K562 (cell line): ENCODE data around the gene CALML3. TPM values are rescaled to one million over a fixed set of nuclear protein-coding genes. Genes with fewer than 3 reads are reported as not detected.

Experiments
- ATAC-seq: fragments of 200-7000 bp; cut with Tn5 transposase; 3 replicates; pipeline ENCODE4 v1.9.1; 2020; ENCODE audit warnings: moderate library complexity
- BruUV-seq: library from RNA; stranded (reverse); fragments of 400-500 nt; replicated peaks from 2 replicates; lab custom pipeline; 2021; lab: Mats Ljungman, UMichigan
- CTCF ChIA-PET: fragments of 300-600 bp; formaldehyde crosslinking; extraction: SDS; loops from one replicate; lab custom pipeline; 2021; ENCODE audit warnings: low intra/inter-chr PET ratio; lab: Yijun Ruan, JAX
- POLR2A ChIA-PET: fragments of 300-600, 350-650 bp; sonication (Branson Sonifier 250); formaldehyde crosslinking; extraction: SDS; loops from one replicate; lab custom pipeline; 2021; ENCODE audit warnings: antibody characterized with exemption, inconsistent platforms; lab: Yijun Ruan, JAX
- DNase-seq, 4 experiments: peaks; one replicate each; pipeline versions ENCODE4 v3.0.0 to v3.0.0-alpha.2; 2011 to 2018; ENCODE audit warnings: low spot score in 3 of 4, mixed read lengths in 3 of 4; ENCODE audit errors: extremely low read depth in 1 of 4
- FAIRE-seq: peaks from 2 replicates; lab custom pipeline; 2011; peaks lifted over from hg19 to GRCh38; lab: Jason Lieb, UNC
- H2AFZ ChIP-seq: 2 replicates; pipeline ENCODE4 v1.6.0; 2011; ENCODE audit warnings: low read depth, low read length, control low read depth, inconsistent platforms
- H3K27ac ChIP-seq: fragments of 200-600 bp; 3 replicates; pipeline ENCODE4 v1.8.0; 2011; ENCODE audit warnings: low read depth, mild to moderate bottlenecking, control low read depth, inconsistent platforms, low read length, moderate library complexity, mixed read lengths; ENCODE audit errors: extremely low read depth
- H3K27me3 ChIP-seq, 2 experiments: fragments of 300-600 bp in 1 of 2; 2 replicates in 1 of 2; 3 replicates in 1 of 2; pipeline versions ENCODE4 v1.6.0 to v1.8.0; 2011; ENCODE audit warnings: inconsistent platforms in 2 of 2, low read length in 2 of 2, mild to moderate bottlenecking in 1 of 2, mixed read lengths in 1 of 2, moderate library complexity in 1 of 2; ENCODE audit not compliant: control insufficient read depth in 2 of 2, insufficient read depth in 2 of 2
- H3K36me3 ChIP-seq: fragments of 300-600 bp; 3 replicates; pipeline ENCODE4 v1.8.0; 2011; ENCODE audit warnings: mild to moderate bottlenecking, low read length, inconsistent platforms; ENCODE audit not compliant: control insufficient read depth, insufficient read depth
- H3K4me1 ChIP-seq, 2 experiments: fragments of 200-600 bp in 1 of 2; replicated peaks in 1 of 2; 2 replicates in 1 of 2; 3 replicates in 1 of 2; pipeline versions ENCODE4 v1.5.1 to v1.8.0; 2011; ENCODE audit warnings: inconsistent platforms in 2 of 2, low read length in 2 of 2, mild to moderate bottlenecking in 1 of 2, mixed read lengths in 1 of 2, moderate library complexity in 1 of 2; ENCODE audit not compliant: control insufficient read depth in 2 of 2, insufficient read depth in 2 of 2
- H3K4me2 ChIP-seq: 2 replicates; pipeline ENCODE4 v1.6.1; 2011; ENCODE audit warnings: low read length, control low read depth, inconsistent platforms, mixed read lengths; ENCODE audit not compliant: insufficient read depth
- H3K4me3 ChIP-seq: fragments of 200-600 bp; sonication (generic), shearing (Covaris generic); 2 replicates; pipeline ENCODE4 v1.5.1; 2016; ENCODE audit warnings: control low read depth, inconsistent platforms
- H3K79me2 ChIP-seq: fragments of 200-600 bp; 3 replicates; pipeline ENCODE4 v1.8.0; 2011; ENCODE audit warnings: low read length, inconsistent platforms; ENCODE audit not compliant: control insufficient read depth, insufficient read depth
- H3K9ac ChIP-seq, 2 experiments: 2 replicates each; pipeline versions ENCODE4 v1.6.0 to v1.6.1; 2011; ENCODE audit warnings: low read depth in 2 of 2, low read length in 2 of 2, control low read depth in 1 of 2, inconsistent platforms in 1 of 2, mild to moderate bottlenecking in 1 of 2, mixed read lengths in 1 of 2; ENCODE audit not compliant: insufficient read depth in 1 of 2
- H3K9me1 ChIP-seq: one replicate; pipeline ENCODE4 v1.6.0; 2011; ENCODE audit warnings: inconsistent platforms, mild to moderate bottlenecking, low read length, moderate library complexity; ENCODE audit not compliant: control insufficient read depth, insufficient read depth
- H3K9me3 ChIP-seq: replicated peaks from 2 replicates; pipeline ENCODE4 v1.5.1; 2011; ENCODE audit warnings: low read depth, low read length, inconsistent platforms; ENCODE audit not compliant: control insufficient read depth, insufficient read depth
- H4K20me1 ChIP-seq: replicated peaks from 2 replicates; pipeline ENCODE4 v1.6.1; 2011; ENCODE audit warnings: low read length, inconsistent platforms, mixed read lengths; ENCODE audit not compliant: control insufficient read depth, insufficient read depth
- ARID2 ChIP-seq: fragments of 450-650 bp; IDR thresholded peaks from 2 replicates; pipeline ENCODE4 v1.6.1; 2017; ENCODE audit warnings: antibody characterized with exemption, mild to moderate bottlenecking
- ARNT ChIP-seq, 2 experiments: fragments of 450-650 bp; IDR thresholded peaks; 2 replicates each; pipeline ENCODE4 v1.6.1; 2016; ENCODE audit warnings: mild to moderate bottlenecking in 1 of 2
- GTF2A2 ChIP-seq: IDR thresholded peaks from 2 replicates; pipeline ENCODE4 v1.6.1; 2016; ENCODE audit warnings: mild to moderate bottlenecking, missing genetic modification characterization, missing compliant biosample characterization
- ZC3H4 ChIP-seq: sonication (generic); formaldehyde crosslinking; IDR thresholded peaks from 2 replicates; pipeline ENCODE4 v1.9.0; 2021; ENCODE audit warnings: missing genetic modification reagents, borderline replicate concordance
- WGBS: fragments of 100-300 bp; shearing (Covaris generic); methylation state at CpG from one replicate; pipeline ENCODE4 v1.1.6; 2016; ENCODE audit warnings: low coverage, mixed read lengths; ENCODE audit not compliant: insufficient coverage; ENCODE audit errors: missing lambda C conversion rate; 5-methylcytosine and 5-hydroxymethylcytosine counted together
- in situ Hi-C: fragments of 300-500 bp; cut with MboI; formaldehyde crosslinking; loops from 4 replicates; pipeline ENCODE4 v1.15.0; 2018; ENCODE audit warnings: inconsistent platforms, mixed read lengths
- intact Hi-C: fragments of 100-400 bp; cut with micrococcal nuclease; formaldehyde crosslinking; loops from 2 replicates; pipeline ENCODE4 v1.14.2; 2022
- polyA plus RNA-seq, 8 experiments: library from polyadenylated mRNA; depleted of rRNA in 4 of 8; stranded (reverse) in 5 of 8; unstranded in 3 of 8; fragments of >200 nt; fragmentation: Nextera tagmentation in 2 of 8; fragmentation: Illumina TruSeq in 1 of 8; extraction: Ambion mirVana in 2 of 8; extraction: Trizol in 1 of 8; gene quantifications; 2 replicates each; pipeline versions ENCODE4 v1.2.1 to v1.2.3, GENCODE V29; 2011 to 2014; ENCODE audit warnings: inconsistent platforms in 1 of 8, missing spikeins in 1 of 8
- total RNA-seq, 7 experiments: library from RNA; depleted of rRNA in 6 of 7; stranded (reverse); fragments of >200 nt in 6 of 7; fragmentation: Illumina TruSeq in 2 of 7; extraction: Trizol in 2 of 7; gene quantifications; 2 replicates each; pipeline versions ENCODE4 v1.2.1 to v1.2.3, GENCODE V29; 2011 to 2021; ENCODE audit warnings: low replicate concordance in 1 of 7
- TF ChIP-seq, protein P1 (sequence below): fragments of 450-650 bp; IDR thresholded peaks from one replicate; pipeline ENCODE4 v1.6.1; 2018; ENCODE audit warnings: mild to moderate bottlenecking, moderate library complexity; ENCODE audit not compliant: partially characterized antibody

Gene CALML3
- total and polyA plus RNA-seq, 9 of the 15 experiments (the other 6 are each of a cell fraction or from before 2014, with no cell fraction given) = not detected

DNA sequence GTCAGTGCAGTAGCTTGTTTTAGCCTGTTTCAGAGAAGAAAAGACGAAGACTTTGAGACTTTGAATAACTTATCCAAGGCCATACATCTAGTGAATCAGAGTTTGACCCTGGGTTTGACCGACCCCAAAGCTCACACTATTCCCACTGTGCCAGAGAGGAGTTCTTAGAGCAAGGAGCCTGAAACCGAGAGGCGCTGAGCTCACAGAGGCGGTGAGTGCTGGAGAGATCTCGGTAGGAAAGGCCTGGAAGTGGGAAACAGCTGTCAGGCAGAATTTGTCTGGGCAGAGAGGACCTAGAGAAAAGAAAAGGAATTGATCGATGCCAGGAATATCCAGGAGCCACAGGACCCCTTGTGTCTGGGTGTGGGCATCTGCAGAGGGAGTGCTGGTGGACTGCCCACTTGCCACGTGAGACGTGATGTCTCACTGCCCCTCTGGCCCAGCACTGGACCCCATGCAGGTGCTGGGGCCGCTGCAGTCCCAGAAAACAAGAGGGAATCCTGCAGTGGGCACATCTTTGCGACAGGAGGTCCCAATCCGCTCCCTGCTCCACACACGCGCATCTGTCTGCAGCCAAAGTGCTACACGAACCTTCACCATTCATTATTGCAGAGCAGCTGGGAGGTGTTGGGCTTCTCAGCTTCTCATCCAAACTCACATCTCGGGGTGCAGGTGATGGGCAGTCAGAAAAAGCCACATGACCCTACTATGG, 6.2 kb downstream of the CALML3 start:
- Histone ChIP-seq H3K9me3 (no peaks in the 10 kb centered on the region), H3K27ac (no peak overlapping the region), H3K4me1 (peaks cover 8 to 22% of the 10 kb centered on the region in 2 experiments; a peak in 3 of 5 replicates), H2AFZ (no peak overlapping the region), H4K20me1 (no peaks in the 10 kb centered on the region), H3K4me3 (no peak overlapping the region), H3K36me3 (no peaks in the 10 kb centered on the region), H3K79me2 (no peaks in the 10 kb centered on the region), H3K27me3 (no peaks in the 10 kb centered on the region), H3K9me1 (no peaks in the 10 kb centered on the region), H3K4me2 (no peak overlapping the region)
- peak; percentile 19 for FAIRE-seq
- CTCF ChIA-PET = no interaction called here
- no peak for ATAC-seq
- in situ Hi-C loops (no loop called here), intact Hi-C loops (no loop called here)
- POLR2A ChIA-PET = interaction anchor here (0.6 to 1.1 kb wide), 3 partner anchors 23 to 49 kb away, joined by 3 to 5 read pairs (median 3); no protein-coding TSS in a partner anchor
- BruUV-seq = no TSS peak
- no peak for DNase-seq
- TF ChIP-seq ARNT (IDR thresholded peaks at IDR 0.05) = no peak
- TF ChIP-seq GTF2A2 (tag) = no peak
- no peak for TF ChIP-seq ARID2
- TF ChIP-seq, protein P1, sequence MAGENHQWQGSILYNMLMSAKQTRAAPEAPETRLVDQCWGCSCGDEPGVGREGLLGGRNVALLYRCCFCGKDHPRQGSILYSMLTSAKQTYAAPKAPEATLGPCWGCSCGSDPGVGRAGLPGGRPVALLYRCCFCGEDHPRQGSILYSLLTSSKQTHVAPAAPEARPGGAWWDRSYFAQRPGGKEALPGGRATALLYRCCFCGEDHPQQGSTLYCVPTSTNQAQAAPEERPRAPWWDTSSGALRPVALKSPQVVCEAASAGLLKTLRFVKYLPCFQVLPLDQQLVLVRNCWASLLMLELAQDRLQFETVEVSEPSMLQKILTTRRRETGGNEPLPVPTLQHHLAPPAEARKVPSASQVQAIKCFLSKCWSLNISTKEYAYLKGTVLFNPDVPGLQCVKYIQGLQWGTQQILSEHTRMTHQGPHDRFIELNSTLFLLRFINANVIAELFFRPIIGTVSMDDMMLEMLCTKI = no peak
- no peak for TF ChIP-seq ZC3H4 (CRISPR knock-in tag)
- TF ChIP-seq, all 486 proteins: peak for 0
- WGBS = 66% methylated on average over 13 of the region's 16 CpGs
- H3K9ac ChIP-seq = peak overlapping the region in 1 of 2 experiments; percentile 57; a peak in 1 of 4 replicates
